Thoracic aorta (tissue), 2 donors: ENCODE data around the gene SYDE1. TPM values are rescaled to one million over a fixed set of nuclear protein-coding genes. Genes with fewer than 3 reads are reported as not detected.

Experiments
- ATAC-seq: fragments of 150-250 bp; one replicate; pipeline ENCODE4 v1.8.0; 2017; ENCODE audit warnings: low read depth; ENCODE audit not compliant: insufficient number of reproducible peaks, low FRiP score
- DNase-seq: peaks from one replicate; pipeline ENCODE4 v3.0.0-alpha.2; 2020; ENCODE audit warnings: low spot score
- H3K27ac ChIP-seq, 2 donors: fragments of 200-600 bp; sonication (generic); 1 replicate in 1 of 2; 2 replicates in 1 of 2; pipeline ENCODE4 v1.5.1; 2016; ENCODE audit warnings: mild to moderate bottlenecking in 2 of 2, moderate library complexity in 2 of 2
- H3K27me3 ChIP-seq: fragments of 200-600 bp; sonication (generic); replicated peaks from 2 replicates; pipeline ENCODE4 v1.6.0; 2016; ENCODE audit warnings: mild to moderate bottlenecking; ENCODE audit not compliant: insufficient read depth
- H3K36me3 ChIP-seq: fragments of 200-600 bp; sonication (generic); one replicate; pipeline ENCODE4 v1.5.1; 2016
- H3K4me1 ChIP-seq, 2 donors: fragments of 200-600 bp; sonication (generic); 1 replicate in 1 of 2; 2 replicates in 1 of 2; pipeline versions ENCODE4 v1.5.1 to v1.6.0; 2016; ENCODE audit warnings: low read depth in 2 of 2, mild to moderate bottlenecking in 1 of 2; ENCODE audit not compliant: control insufficient read depth in 1 of 2
- H3K4me3 ChIP-seq: fragments of 200-600 bp; sonication (generic); 2 replicates; pipeline ENCODE4 v1.5.1; 2016; ENCODE audit warnings: mild to moderate bottlenecking
- H3K9me3 ChIP-seq: fragments of 200-600 bp; sonication (generic); 2 replicates; pipeline ENCODE4 v1.5.1; 2016
- CTCF ChIP-seq: fragments of 200-600 bp; sonication (generic); IDR thresholded peaks from one replicate; pipeline ENCODE4 v1.5.1; 2019; ENCODE audit warnings: antibody characterized with exemption
- total RNA-seq, 2 donors: library from RNA; depleted of rRNA; stranded (reverse); fragments of >200 nt; gene quantifications; one replicate each; pipeline versions ENCODE4 v1.1.0 to v1.2.3, GENCODE V29; 2016

Gene SYDE1
- total RNA-seq, 2 donors from 2014 or later: 46.6 to 83.3 TPM

GRCh38 chr19:15159251-15159650 is 52.0 kb downstream of the SYDE1 start:
- peaks cover 39% of the 10 kb centered on the region for H3K36me3 ChIP-seq
- no peaks in the 10 kb centered on the region for H3K9me3 ChIP-seq
- H3K4me3 ChIP-seq: no peak overlapping the region
- H3K4me1 ChIP-seq: no peaks in the 10 kb centered on the region
- DNase-seq: no peak
- H3K27me3 ChIP-seq: no peaks in the 10 kb centered on the region
- TF ChIP-seq CTCF: no peak
- no peak overlapping the region for H3K27ac ChIP-seq
- no peak for ATAC-seq

- Histone ChIP-seq H3K36me3 (peaks cover 57% of the 10 kb centered on the region), H3K4me3 (no peak overlapping the region), H3K27me3 (no peaks in the 10 kb centered on the region), H3K4me1 (no peaks in the 10 kb centered on the region), H3K9me3 (no peaks in the 10 kb centered on the region), H3K27ac (no peak overlapping the region)
- no peak for ATAC-seq
- no peak for DNase-seq
- no peak for TF ChIP-seq CTCF
Measured at GRCh38 chr19:15161028-15161984, 54.1 kb downstream of the SYDE1 start.

Other genes with a start within 250 kb of the SYDE1 start
- not detected for gene OR7A17, start 221.3 kb upstream of the SYDE1 start, total RNA-seq
- not detected for gene OR7C2, start 165.9 kb upstream of the SYDE1 start, total RNA-seq
- not detected for gene SLC1A6, start 127.5 kb upstream of the SYDE1 start, total RNA-seq
- gene CASP14, start 57.9 kb upstream of the SYDE1 start, total RNA-seq: under 1 TPM in 1 of 2 donors, not detected in 1; 0.54 TPM
- not detected for gene OR1I1, start 25.2 kb upstream of the SYDE1 start, total RNA-seq
- gene NOTCH3, start 93.6 kb downstream of the SYDE1 start, total RNA-seq: 100 to 1,000 TPM; 289 to 448 TPM
- gene EPHX3, start 125.0 kb downstream of the SYDE1 start, total RNA-seq: 1 to 10 TPM in 1 of 2 donors, not detected in 1; 1.2 TPM
- gene BRD4, start 225.1 kb downstream of the SYDE1 start, total RNA-seq: 10 to 100 TPM; 49.0 to 70.9 TPM